ENCODE results near the gene TENT4B. TPM values are rescaled to one million over a fixed set of nuclear protein-coding genes. Genes with fewer than 3 reads are reported as not detected.
A peak's percentile ranks its signal among the peaks of the same experiment; 100 is the strongest.

The TENT4B gene
- total RNA-seq, 2 experiments from 2014 or later, result 5.8 to 8.8 TPM

DNA sequence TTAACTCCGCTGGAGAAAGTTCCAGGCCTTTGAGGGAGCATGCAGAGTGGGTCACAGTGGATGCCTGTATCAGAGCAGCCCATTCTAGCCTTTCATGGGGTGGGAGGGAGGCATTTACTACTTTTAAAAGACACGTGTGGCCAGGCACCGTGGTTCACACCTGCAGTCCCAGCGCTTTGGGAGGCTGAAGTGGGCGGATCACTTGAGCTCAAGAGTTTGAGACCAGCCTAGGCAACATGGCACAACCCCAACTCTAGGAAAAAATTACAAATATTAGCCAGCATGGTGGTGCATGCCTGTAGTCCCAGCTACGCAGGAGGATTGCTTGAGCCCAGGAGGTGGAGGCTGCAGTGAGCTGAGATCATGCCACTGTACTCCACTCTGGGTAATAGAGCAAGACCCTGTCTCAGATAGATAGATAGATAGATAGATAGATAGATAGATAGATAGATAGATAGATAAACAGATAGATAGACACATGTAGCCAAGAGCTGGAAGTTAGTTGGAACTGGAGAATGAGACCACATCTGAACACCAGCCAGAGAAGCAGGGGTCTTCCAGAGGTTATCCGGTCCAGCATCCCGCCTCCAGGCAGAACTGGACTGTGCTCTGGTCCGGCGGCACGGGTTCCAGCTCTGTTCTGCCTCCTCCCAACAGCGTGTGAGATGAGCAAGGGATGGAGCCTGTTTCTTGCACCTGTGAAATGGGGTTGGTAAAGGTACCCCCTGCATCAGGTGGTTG lies 116.8 kb downstream of the TENT4B start:
- H3K4me3 ChIP-seq (ENCODE audit: low read depth, low read length, poor library complexity, severe bottlenecking), result no peak overlapping the region
- H4K20me1 ChIP-seq (ENCODE audit: insufficient read depth, low read length), result no peaks in the 10 kb centered on the region
- H3K79me2 ChIP-seq (ENCODE audit: insufficient read depth, low read depth, low read length), result peaks cover 27% of the 10 kb centered on the region; the same call in 1 of the 2 replicates
- peaks cover 72% of the 10 kb centered on the region for H3K4me1 ChIP-seq (ENCODE audit: insufficient read depth, low read length, poor library complexity, severe bottlenecking)
- DNase-seq (ENCODE audit: low spot score), result peak; percentile 25
- H3K9me2 ChIP-seq (ENCODE audit: insufficient read depth, low read length), result no peaks in the 10 kb centered on the region
- POLR2A ChIA-PET, result interaction anchor here (0.5 to 0.6 kb wide), 3 partner anchors 10 to 1788 kb away, joined by 3 read pairs; no protein-coding TSS in a partner anchor
- CTCF ChIA-PET (ENCODE audit: unreplicated experiment), result no interaction called here
- no peak overlapping the region for H3K27ac ChIP-seq (ENCODE audit: low read depth, low read length, poor library complexity, severe bottlenecking)
- no peak overlapping the region for H2AFZ ChIP-seq (ENCODE audit: low read length)
- no TSS peak for BruUV-seq (replicated peaks)
- TF ChIP-seq EZH2phosphoT487 (IDR thresholded peaks at IDR 0.05; ENCODE audit: borderline replicate concordance, low read depth, low read length), result no peak
- TF ChIP-seq, protein P1, sequence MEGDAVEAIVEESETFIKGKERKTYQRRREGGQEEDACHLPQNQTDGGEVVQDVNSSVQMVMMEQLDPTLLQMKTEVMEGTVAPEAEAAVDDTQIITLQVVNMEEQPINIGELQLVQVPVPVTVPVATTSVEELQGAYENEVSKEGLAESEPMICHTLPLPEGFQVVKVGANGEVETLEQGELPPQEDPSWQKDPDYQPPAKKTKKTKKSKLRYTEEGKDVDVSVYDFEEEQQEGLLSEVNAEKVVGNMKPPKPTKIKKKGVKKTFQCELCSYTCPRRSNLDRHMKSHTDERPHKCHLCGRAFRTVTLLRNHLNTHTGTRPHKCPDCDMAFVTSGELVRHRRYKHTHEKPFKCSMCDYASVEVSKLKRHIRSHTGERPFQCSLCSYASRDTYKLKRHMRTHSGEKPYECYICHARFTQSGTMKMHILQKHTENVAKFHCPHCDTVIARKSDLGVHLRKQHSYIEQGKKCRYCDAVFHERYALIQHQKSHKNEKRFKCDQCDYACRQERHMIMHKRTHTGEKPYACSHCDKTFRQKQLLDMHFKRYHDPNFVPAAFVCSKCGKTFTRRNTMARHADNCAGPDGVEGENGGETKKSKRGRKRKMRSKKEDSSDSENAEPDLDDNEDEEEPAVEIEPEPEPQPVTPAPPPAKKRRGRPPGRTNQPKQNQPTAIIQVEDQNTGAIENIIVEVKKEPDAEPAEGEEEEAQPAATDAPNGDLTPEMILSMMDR (conservative IDR thresholded peaks at IDR 0.05; ENCODE audit: low read length), result no peak
- H3K9me3 ChIP-seq (ENCODE audit: low read length), result no peaks in the 10 kb centered on the region
- H3K36me3 ChIP-seq (ENCODE audit: insufficient read depth, low read length), result no peaks in the 10 kb centered on the region
- H3K4me2 ChIP-seq (ENCODE audit: low read length), result peak overlapping the region; percentile 27; the same call in 1 of the 2 replicates
- intact Hi-C loops (cut with micrococcal nuclease; ENCODE audit: unreplicated experiment), result no loop called here

DNA sequence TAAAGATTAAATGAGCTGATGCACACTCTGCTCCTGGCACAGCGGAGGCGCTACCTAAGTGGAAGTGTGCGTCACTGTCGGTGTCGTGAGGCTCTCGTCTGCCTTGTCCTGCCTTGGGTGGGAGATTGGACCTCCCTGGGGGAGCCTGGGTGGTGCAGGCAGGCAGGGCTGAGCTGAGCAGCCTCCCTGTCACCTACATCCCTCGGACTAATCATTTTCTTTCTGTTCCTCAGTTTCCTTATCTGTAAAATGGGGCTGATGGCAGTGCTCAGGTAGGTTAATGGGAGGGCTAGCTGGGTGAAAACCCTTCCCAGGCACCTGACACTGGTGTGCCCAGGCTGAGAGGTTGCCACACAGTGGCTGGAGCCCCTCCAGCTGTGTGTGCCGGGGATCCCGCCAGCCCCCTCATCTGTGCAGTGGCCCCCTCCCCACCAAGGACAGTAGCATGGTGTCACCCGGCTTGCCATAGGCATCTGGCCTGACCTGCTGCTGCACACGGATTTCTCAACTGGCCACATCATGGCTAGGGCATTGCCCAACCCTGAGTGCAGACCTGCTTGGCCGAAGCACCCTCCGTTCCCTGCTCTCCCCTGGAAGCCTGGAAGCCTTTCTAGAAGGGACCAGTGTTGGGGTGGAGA lies 117.5 kb downstream of the TENT4B start:
- Histone ChIP-seq H3K36me3 (ENCODE audit: insufficient read depth, low read length) (no peaks in the 10 kb centered on the region), H3K4me1 (ENCODE audit: insufficient read depth, low read length, poor library complexity, severe bottlenecking) (peaks cover 72% of the 10 kb centered on the region), H3K9me2 (ENCODE audit: insufficient read depth, low read length) (no peaks in the 10 kb centered on the region), H3K27ac (ENCODE audit: low read depth, low read length, poor library complexity, severe bottlenecking) (no peak overlapping the region), H3K9me3 (ENCODE audit: low read length) (no peaks in the 10 kb centered on the region), H3K4me2 (ENCODE audit: low read length) (no peak overlapping the region), H4K20me1 (ENCODE audit: insufficient read depth, low read length) (no peaks in the 10 kb centered on the region), H3K79me2 (ENCODE audit: insufficient read depth, low read depth, low read length) (peaks cover 34% of the 10 kb centered on the region; the same call in 1 of the 2 replicates), H2AFZ (ENCODE audit: low read length) (no peak overlapping the region), H3K4me3 (ENCODE audit: low read depth, low read length, poor library complexity, severe bottlenecking) (no peak overlapping the region)
- TF ChIP-seq EZH2phosphoT487 (IDR thresholded peaks at IDR 0.05; ENCODE audit: borderline replicate concordance, low read depth, low read length), result no peak
- TF ChIP-seq, protein P1 (conservative IDR thresholded peaks at IDR 0.05; ENCODE audit: low read length), result no peak
- intact Hi-C loops (cut with micrococcal nuclease; ENCODE audit: unreplicated experiment), result no loop called here
- POLR2A ChIA-PET, result interaction anchor here (0.5 to 0.6 kb wide), 3 partner anchors 9 to 1789 kb away, joined by 3 read pairs; no protein-coding TSS in a partner anchor
- CTCF ChIA-PET (ENCODE audit: unreplicated experiment), result no interaction called here
- no peak for DNase-seq (ENCODE audit: low spot score)
- BruUV-seq (replicated peaks), result no TSS peak
